Suppressor macrophage treated with lipopolysaccharide for 4 hours (primary cell): ENCODE results near the gene PLPP7.
"Not testable (repeated sequence)": the region's sequence is repeated elsewhere in the genome, so short reads cannot be mapped to it uniquely, and the experiment has no call there.

ENCODE experiments used
- DNase-seq: peaks from one replicate; pipeline ENCODE4 v3.0.0-alpha.2; 2020

PLPP7 gene

GRCh38 chr9:131270171-131271015, 19.1 kb upstream of the PLPP7 start:
- peak; percentile 89 for DNase-seq

GRCh38 chr9:131271016-131271273, 18.6 kb upstream of the PLPP7 start:
- DNase-seq = not testable (repeated sequence)

GRCh38 chr9:131271506-131271931, 18.0 kb upstream of the PLPP7 start:
- no peak for DNase-seq

GRCh38 chr9:131272212-131272611, 17.3 kb upstream of the PLPP7 start:
- no peak for DNase-seq

GRCh38 chr9:131273146-131273855, 16.2 kb upstream of the PLPP7 start:
- peak; percentile 74 for DNase-seq

GRCh38 chr9:131273856-131274673, 15.5 kb upstream of the PLPP7 start:
- peak; percentile 69 for DNase-seq

- peak; percentile 80 for DNase-seq
Observed at GRCh38 chr9:131274674-131275331, 14.7 kb upstream of the PLPP7 start.

GRCh38 chr9:131275332-131276093, 14.0 kb upstream of the PLPP7 start:
- DNase-seq = peak; percentile 78

GRCh38 chr9:131276094-131276888, 13.2 kb upstream of the PLPP7 start, which contains the start of gene FAM78A:
TSS of gene FAM78A (minus strand) at chr9:131276510. CDS start at chr9:131276179, 331 bp downstream.
- peak; percentile 85 for DNase-seq

- peak; percentile 39 for DNase-seq
Observed at GRCh38 chr9:131276891-131277286, 12.6 kb upstream of the PLPP7 start.

- no peak for DNase-seq
Observed at GRCh38 chr9:131277287-131277909, 12.1 kb upstream of the PLPP7 start.

- peak; percentile 75 for DNase-seq
Observed at GRCh38 chr9:131277910-131278701, 11.4 kb upstream of the PLPP7 start.

GRCh38 chr9:131278702-131279111, 10.8 kb upstream of the PLPP7 start:
- DNase-seq = no peak

GRCh38 chr9:131279196-131279862, 10.2 kb upstream of the PLPP7 start:
- DNase-seq = no peak

GRCh38 chr9:131279863-131280570, 9.5 kb upstream of the PLPP7 start:
- peak; percentile 60 for DNase-seq

- no peak for DNase-seq
Observed at GRCh38 chr9:131280660-131281059, 8.9 kb upstream of the PLPP7 start.

GRCh38 chr9:131281119-131281965, 8.2 kb upstream of the PLPP7 start:
- no peak for DNase-seq

GRCh38 chr9:131282175-131282574, 7.3 kb upstream of the PLPP7 start:
- no peak for DNase-seq
